Urothelium cell line (cell line): ENCODE results near the gene LEPR.
A peak's percentile ranks its signal among the peaks of the same experiment; 100 is the strongest.
"Not testable (repeated sequence)": the region's sequence is repeated elsewhere in the genome, so short reads cannot be mapped to it uniquely, and the experiment has no call there.

Source experiments
- DNase-seq: peaks from one replicate; pipeline ENCODE4 v3.0.0; 2011; ENCODE audit warnings: low spot score, mixed read lengths
- FAIRE-seq: peaks from 2 replicates; lab custom pipeline; 2011; peaks lifted over from hg19 to GRCh38; lab: Jason Lieb, UNC

Gene LEPR, protein sequence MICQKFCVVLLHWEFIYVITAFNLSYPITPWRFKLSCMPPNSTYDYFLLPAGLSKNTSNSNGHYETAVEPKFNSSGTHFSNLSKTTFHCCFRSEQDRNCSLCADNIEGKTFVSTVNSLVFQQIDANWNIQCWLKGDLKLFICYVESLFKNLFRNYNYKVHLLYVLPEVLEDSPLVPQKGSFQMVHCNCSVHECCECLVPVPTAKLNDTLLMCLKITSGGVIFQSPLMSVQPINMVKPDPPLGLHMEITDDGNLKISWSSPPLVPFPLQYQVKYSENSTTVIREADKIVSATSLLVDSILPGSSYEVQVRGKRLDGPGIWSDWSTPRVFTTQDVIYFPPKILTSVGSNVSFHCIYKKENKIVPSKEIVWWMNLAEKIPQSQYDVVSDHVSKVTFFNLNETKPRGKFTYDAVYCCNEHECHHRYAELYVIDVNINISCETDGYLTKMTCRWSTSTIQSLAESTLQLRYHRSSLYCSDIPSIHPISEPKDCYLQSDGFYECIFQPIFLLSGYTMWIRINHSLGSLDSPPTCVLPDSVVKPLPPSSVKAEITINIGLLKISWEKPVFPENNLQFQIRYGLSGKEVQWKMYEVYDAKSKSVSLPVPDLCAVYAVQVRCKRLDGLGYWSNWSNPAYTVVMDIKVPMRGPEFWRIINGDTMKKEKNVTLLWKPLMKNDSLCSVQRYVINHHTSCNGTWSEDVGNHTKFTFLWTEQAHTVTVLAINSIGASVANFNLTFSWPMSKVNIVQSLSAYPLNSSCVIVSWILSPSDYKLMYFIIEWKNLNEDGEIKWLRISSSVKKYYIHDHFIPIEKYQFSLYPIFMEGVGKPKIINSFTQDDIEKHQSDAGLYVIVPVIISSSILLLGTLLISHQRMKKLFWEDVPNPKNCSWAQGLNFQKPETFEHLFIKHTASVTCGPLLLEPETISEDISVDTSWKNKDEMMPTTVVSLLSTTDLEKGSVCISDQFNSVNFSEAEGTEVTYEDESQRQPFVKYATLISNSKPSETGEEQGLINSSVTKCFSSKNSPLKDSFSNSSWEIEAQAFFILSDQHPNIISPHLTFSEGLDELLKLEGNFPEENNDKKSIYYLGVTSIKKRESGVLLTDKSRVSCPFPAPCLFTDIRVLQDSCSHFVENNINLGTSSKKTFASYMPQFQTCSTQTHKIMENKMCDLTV

DNA sequence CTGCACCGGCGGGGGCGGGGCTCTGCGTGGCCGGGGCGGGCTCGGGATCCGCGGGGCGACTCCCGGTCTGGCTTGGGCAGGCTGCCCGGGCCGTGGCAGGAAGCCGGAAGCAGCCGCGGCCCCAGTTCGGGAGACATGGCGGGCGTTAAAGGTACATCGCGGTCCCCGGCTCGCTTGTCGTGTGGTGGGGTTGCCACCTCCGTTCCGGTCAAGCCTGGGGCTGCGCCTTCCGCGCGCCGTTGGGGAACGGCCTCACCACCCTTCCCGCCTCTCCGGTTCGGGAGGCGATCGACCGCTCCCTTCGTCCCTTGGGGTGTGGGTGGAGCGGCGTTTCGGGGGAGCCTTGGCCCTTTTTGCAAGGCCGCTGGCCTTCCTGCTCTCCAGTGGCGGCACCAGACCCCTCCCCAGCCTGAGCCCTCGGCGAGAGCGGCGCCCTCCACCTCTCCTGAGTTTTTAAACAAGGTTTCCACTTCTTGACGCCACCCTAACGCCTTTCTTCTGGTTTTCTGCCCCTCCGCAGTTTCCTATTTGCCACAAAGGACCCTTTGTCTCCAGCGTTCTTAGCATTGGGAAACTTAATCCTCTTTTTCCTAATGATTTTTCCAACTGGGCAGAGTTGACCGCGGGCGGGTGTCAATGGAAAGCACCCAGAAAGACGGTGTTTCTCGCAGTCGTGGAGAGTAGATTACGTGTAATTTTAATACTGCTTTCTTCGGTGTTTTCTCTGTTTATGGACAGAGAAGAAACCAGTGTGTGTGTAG lies at the start of gene LEPR, which contains the start of gene LEPROT:
TSS of gene LEPR (plus strand) at position 79 of the 761 bp plus-strand sequence. CDS start 144,898 bp downstream, outside the sequence.
TSS of gene LEPROT (plus strand) at position 79 of the 761 bp plus-strand sequence. CDS start at position 136, 57 bp downstream.
- FAIRE-seq = no peak

DNA sequence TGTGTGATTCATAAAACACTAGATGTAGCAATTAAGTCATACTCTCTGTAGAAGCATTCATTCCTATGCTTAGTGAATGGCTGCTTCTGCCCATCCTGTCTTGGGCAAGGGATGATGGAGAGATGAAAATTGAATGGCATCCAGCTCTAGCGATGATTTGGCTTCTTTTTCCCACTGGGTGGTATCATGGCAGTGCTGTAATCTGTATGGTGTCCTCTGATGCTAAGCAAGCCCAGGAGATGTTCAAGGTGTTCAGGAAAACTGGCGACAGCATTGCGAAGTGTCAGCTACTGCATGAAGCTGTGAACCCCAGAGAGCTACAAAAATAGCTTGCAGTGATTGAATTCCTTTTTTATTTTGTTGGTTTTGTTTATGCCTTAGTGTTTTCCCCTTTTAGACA lies 48.9 kb upstream of the LEPR start:
- DNase-seq (no peak), FAIRE-seq (no peak)

More for the DNA sequence above, at the start of gene LEPR, which contains the start of gene LEPROT:
- no peak for DNase-seq

DNA sequence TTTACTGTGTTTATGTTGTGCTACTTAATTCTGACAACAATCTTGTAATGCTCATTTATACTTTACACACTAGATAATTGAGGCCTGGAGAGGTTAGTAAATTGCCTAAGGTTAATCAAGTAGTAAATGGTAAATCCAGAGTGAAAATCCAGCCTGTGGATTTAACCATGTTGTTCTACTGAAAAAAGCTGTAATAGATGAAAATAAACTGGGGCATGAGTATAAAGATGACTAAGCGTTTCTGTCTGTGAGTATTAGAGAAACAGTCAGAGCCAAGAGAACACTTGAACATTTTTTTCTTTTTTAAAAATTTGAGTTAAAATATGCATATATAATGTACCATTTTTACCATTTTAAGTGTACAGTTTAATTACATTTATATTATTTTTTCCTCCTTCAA lies 47.9 kb upstream of the LEPR start:
- FAIRE-seq (no peak), DNase-seq (no peak)

DNA sequence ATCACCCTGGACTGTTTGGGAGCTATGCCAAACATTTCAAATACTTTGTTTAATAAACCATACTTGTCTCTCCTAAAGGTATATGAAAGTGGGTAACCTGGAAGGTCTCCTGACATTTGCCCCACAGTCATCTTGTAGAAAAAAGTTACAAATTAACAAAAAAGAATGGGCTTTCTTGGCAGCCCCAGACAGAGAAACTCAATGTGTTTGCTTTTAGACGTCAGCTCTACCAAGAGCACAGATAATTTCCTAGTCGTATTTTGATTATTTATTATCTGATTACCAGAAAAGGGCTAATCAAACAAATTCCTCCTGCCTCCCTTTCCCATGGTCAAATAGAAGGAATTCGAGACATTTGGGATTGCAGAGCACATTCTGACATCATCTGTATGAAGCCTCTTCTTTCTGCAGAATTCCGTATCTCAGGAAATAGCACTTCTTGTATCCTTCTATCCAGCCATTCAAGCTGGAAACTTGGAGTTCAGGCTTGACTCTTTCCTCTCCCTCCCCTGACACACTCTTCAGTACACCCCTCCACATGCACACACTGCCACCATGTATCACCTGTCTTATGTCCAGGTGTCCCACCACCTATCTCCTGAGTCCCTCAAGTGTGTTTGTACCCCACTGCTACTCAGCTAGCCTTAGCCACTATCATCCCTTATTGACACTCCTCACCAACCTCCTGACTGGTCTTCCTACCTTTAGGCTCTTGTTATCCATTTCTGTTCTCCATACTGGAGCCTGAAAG lies 42.8 kb upstream of the LEPR start:
- FAIRE-seq (no peak), DNase-seq (no peak)

DNA sequence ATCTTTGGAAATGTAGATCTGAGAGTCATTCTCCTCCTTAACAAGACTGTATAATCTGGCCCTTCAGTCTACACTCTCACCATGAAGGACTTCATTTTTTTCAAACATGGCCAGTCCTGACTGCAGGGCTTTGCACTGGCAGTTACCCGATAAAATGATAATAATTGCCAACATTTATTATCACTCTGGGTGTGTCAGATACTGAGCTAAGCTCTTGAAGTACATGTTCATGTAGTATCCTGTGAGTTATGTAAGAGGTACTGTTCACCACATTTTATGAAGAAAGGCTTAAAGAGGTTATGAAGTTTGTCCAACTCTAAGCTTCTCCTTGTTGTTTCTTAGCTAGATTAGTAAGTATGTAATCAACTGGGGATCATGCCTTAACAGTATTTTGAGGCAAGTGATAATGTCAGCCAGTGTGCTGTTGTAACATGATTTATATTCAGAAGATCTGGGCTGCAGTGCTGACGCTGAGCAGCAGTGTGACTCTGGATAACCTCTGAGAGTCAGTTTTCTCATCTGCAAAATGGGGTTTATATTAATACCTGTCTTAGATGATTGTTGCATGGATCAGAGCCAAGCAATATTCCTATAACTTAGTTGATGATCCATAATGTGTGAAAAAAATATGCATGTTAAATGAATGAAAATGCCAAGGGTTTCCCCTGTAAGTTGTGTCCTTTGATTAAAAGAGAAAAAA lies 42.1 kb upstream of the LEPR start:
- DNase-seq (no peak), FAIRE-seq (no peak)

DNA sequence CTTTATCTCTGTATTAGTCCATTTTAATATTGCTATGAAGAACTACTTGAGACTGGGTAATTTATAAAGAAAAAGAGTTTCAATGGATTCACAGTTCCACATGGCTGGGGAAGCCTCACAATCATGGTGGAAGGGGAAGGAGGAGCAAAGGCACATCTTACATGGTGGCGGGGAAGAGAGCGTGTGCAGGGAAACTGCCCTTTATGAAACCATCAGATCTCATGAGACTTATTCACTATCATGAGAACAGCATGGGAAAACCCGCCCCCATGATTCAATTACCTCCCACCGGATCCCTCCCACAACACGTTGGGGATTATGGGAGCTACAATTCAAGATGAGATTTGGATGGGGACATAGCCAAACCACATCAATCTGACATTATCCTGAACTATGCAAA lies 36.0 kb upstream of the LEPR start:
- not testable (repeated sequence) for FAIRE-seq, DNase-seq

DNA sequence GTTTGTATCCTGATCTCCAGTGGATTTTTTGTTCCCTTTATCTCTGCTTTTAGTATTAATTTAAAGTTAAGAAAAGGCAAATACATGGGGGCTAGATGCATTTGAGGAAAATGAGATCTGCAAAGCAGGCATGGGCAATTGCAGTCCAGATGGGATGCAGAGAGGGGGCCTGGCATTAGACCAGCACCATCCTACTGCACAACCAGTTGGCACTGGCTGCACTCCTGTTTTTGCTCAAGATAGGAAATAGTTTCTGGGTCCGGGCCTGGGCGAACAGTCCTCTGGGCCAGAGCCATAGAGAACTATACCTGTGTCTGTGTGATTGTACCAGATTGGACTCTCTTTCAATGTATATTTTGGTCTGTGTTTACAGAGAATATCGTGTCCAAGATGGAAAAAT lies 34.0 kb upstream of the LEPR start:
- FAIRE-seq (no peak), DNase-seq (no peak)

DNA sequence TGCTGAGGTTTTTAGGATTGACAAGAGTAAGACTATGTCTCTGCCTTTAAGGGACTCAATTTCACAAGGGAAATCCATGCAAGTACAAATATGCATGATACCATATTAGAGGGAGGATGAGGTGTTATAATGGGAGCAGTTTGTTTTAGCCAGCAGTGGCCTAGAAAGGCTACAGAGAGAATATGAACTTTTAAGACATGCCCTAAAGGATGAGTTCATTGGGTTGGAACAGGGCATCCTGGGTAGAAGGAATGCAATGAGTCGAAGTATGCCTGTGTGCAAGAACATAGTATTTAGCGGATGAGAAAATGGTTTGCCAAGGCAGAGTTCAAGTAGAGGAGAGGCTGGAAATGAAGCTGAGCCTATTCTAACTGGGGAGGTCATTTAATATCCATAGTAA lies 32.6 kb upstream of the LEPR start:
- no peak for FAIRE-seq
- no peak for DNase-seq

DNA sequence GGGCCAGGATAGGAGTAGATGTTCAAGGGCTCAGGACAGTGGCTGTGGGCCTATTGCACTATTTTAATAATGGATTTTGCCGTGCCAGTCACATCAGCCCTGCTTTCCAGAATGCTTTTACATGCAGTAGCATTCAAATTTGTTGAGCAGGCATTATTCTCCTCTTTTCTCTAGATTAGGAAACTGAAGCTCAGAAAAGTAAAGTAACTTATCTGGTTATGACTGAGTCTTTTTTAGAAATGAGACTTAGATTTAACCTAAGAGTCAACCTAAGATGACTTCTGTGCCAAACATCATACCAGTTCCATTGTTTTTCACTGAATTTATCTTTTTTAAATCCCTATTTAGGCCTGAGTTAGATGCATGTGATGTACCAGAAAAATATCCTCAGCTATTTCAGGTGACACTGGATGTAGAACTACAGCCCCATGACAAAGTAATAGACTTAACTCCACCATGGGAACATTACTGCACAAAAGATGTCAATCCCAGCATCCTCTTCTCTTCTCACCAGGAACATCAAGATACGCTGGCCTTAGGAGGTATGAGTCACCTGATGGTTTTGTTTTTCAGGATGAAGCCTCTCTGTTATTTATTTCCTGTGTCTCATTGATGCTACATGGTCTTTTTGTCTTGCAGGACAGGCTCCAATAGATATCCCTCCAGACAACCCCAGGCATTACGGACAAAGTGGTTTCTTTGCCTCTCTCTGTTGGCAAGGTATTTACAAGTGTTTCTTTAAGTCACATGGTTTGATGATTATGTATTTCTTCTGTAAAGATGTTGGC lies 31.4 kb upstream of the LEPR start:
- FAIRE-seq (no peak), DNase-seq (no peak)

DNA sequence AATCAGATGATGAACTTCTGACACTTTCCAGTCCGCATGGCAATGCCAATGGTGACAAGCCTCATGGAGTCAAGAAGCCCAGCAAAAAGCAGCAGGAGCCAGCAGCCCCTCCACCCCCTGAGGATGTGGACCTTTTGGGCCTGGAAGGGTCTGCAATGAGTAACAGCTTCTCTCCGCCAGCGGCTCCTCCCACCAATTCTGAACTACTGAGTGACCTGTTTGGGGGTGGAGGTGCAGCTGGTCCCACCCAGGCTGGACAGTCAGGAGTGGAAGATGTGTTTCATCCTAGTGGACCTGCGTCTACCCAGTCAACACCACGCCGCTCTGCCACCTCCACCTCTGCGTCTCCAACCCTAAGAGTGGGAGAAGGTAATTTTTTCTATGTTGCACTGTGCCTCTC lies 28.0 kb upstream of the LEPR start:
- DNase-seq (no peak), FAIRE-seq (no peak)

DNA sequence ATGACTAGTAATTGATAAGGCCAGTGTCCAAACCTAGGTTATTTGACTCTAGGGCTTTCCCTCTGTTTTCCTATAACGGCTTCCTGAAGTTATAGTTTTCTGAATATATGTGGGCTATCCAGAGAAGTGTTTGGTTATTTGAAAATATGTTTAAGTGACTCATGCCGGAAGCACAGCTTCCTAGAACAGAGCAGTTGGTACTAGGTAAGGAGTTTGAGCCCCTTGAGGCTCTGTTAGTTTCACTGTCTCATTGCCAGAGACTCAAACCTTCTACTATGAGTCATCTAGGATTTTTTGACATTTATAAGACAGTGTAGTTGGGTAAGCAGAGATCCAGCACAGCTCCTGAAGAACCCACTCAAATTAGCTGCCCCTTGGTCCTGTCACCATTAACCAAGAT lies 27.1 kb upstream of the LEPR start:
- DNase-seq = peak; percentile 40
- FAIRE-seq = no peak

DNA sequence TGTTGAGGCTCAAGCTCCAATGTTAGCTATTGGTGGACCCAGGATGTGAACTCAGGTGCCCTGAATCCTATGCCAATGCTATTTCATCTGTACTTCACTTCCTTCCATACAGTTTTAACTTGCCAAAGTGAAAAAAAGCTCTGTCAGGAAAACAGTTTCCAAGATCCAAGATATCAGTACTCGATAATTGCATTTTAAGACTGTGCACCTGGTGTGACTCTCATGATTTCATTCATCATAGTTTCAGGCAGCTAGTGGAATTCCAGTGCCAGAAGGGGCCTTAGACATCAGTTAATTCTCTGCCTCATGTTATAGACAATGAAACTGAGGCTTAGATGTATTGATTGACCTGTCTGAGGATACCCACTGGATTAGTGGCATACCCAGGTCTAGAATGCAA lies 26.5 kb upstream of the LEPR start:
- DNase-seq = no peak
- no peak for FAIRE-seq

DNA sequence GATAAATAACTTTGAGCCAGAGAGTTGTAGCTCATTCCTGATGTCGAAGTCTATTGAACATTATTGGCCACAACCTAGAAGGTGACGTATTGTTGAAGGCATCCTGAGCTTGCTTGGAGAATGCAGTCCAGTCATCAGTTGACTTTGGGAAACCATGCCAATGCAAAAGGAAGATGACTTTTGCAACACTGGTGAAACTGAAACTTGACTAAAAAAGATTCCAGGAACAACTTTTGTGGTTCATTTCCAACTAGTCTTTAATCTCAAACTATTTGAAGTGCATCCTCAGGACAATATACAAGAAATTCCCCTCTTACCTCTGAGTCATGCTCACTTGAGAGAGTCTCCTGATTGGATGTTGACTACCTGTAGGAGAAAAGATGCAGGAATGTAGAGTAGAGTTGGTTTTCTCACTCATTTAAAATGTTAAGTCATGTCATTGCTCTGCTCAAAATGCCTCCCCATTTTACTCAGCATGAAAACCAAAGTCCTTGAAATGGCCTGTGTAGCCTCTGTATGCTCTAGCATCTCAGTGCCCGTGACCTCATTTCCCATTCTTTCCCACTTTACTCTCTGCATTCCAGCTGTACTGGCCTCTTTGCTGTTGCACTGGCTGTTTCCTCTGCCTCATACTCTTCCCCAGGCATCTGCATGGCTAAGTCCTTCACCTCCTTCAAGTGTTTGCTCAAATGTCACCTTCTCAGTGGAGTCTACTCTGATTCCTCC lies 24.4 kb upstream of the LEPR start:
- peak; percentile 48 for FAIRE-seq
- peak; percentile 52 for DNase-seq

DNA sequence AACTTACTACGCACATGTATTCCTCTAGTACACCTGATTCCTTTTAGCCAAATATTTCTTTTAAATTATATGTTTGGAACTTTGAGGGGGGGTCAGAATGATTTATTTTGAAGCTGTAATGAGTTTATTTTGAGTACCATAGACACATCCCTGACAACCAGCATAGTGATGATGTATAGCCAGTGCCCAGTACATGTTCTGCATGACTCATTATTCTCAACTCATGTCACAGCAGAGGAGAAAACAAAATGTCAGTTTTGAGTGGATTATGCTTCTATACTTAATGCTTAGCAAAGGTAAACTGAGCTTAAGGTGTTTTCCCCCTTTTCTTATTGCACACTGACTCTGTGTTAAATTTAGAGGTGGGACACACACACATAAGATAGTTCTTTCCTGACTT lies 22.4 kb upstream of the LEPR start:
- no peak for DNase-seq
- no peak for FAIRE-seq

DNA sequence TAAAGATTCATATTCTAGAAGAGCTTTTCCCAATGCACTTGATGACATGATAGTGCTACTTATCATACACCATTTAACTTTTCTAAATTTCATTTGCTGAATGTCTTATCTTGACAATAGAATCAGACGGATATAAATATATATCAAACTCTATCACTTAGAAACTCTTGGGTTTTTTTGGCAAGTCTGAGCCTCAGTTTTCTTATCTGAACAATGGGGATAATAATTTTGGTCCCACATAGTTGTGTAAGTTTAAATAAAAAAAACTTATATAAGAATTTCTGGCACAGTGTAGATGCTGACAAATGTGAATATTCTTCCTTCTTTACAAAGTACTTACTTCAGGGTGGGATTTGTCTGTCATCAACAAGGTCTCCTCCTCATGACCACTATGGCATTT lies 21.5 kb upstream of the LEPR start:
- FAIRE-seq (no peak), DNase-seq (no peak)

DNA sequence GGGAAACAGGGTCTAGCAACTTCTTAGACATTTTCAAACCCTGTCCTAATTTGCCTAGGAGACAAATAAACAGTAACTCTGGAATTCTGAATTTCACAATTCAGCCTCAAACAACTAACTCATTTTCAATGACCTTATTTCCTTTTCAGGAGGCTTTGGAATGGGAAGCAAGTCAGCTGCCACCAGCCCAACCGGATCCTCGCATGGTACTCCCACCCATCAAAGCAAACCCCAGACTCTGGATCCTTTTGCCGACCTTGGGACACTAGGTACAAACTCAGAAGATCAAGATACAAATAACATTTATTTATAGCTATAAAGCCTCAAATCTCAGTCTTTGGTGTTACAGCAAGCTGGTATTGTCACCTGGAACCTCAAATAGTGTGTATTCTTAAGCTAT lies 18.9 kb upstream of the LEPR start:
- FAIRE-seq (no peak), DNase-seq (no peak)

DNA sequence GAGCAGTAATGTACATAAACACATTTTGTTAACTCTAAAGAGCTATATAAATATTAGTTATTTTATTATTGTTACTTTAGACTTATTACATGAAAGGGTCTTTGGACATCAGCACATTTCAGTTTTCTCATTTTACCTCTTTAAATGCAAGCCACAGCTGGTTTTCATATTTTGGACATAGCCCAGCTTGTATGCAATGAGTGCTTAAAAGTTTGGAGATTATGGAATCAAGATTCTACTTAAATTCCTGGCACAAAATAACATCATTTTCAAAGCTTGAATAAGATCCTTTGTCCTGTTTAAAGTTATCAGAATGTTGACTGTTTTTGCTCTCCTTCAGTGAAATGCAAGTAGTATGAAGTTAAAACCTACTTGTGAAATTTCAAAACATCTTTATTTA lies 15.5 kb upstream of the LEPR start:
- no peak for DNase-seq
- no peak for FAIRE-seq

DNA sequence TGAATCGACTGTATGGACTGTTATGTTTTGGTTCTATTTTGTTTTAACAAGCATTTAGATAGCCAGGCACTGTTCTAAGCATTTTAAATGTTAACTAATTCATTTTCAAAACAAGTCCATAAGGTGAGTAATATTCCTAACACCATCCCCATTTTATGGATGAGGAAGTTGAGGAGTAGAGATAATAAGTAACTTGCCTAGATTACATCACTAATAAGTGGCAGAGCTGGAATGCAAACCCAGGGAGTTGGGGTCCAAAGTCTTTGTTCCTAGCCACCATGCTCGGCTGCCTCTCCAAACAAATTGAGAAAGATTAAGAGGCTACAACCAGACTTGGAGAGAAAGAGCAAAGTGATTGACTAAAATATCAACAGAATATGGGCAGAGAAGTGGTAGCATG lies 12.6 kb upstream of the LEPR start:
- no peak for FAIRE-seq
- no peak for DNase-seq
